ENCODE data around the gene SPATA32. TPM values are rescaled to one million over a fixed set of nuclear protein-coding genes. Genes with fewer than 3 reads are reported as not detected.

Gene SPATA32
- total RNA-seq, 4 donors from 2014 or later, result not detected

- no peak overlapping the region for H3K4me3 ChIP-seq
- DNase-seq, result peak in 1 of 2 donors; percentile 50
- intact Hi-C loops (cut with DNase I; ENCODE audit: low total_unique reads), result loop anchor here (5.0 kb wide), 1 partner anchor 161 kb away; no protein-coding TSS in a partner anchor
- no peaks in the 10 kb centered on the region for H3K36me3 ChIP-seq
- no peaks in the 10 kb centered on the region for H3K9me3 ChIP-seq
- H3K4me1 ChIP-seq, result peaks cover 0 to 6% of the 10 kb centered on the region in 2 donors
- H3K27ac ChIP-seq, result peak overlapping the region; percentile 5 to 58
- no peaks in the 10 kb centered on the region for H3K27me3 ChIP-seq
- no peak for TF ChIP-seq POLR2A (IDR thresholded peaks at IDR 0.05)
- no peak for TF ChIP-seq CTCF (IDR thresholded peaks at IDR 0.05)
Observed at GRCh38 chr17:45225964-45226530, 35.8 kb downstream of the SPATA32 start.

- intact Hi-C loops (cut with DNase I; ENCODE audit: low total_unique reads), result loop anchor here (5.0 kb wide), 1 partner anchor 162 kb away; no protein-coding TSS in a partner anchor
- Histone ChIP-seq H3K27me3 (no peaks in the 10 kb centered on the region), H3K27ac (no peak overlapping the region), H3K4me1 (peaks cover 0 to 6% of the 10 kb centered on the region in 2 donors), H3K4me3 (no peak overlapping the region), H3K9me3 (no peaks in the 10 kb centered on the region), H3K36me3 (no peaks in the 10 kb centered on the region)
- no peak for DNase-seq
- TF ChIP-seq CTCF (IDR thresholded peaks at IDR 0.05) (no peak), POLR2A (IDR thresholded peaks at IDR 0.05) (no peak)
Observed at GRCh38 chr17:45225051-45225700, 36.7 kb downstream of the SPATA32 start.

- Histone ChIP-seq H3K36me3 (no peaks in the 10 kb centered on the region), H3K4me1 (peaks cover 0 to 6% of the 10 kb centered on the region in 2 donors), H3K4me3 (no peak overlapping the region), H3K27me3 (no peaks in the 10 kb centered on the region), H3K27ac (no peak overlapping the region), H3K9me3 (no peaks in the 10 kb centered on the region)
- intact Hi-C loops (cut with DNase I; ENCODE audit: low total_unique reads), result loop anchor here (5.0 kb wide), 1 partner anchor 163 kb away; no protein-coding TSS in a partner anchor
- no peak for TF ChIP-seq CTCF (IDR thresholded peaks at IDR 0.05)
- DNase-seq, result no peak
Observed at GRCh38 chr17:45224671-45225050, 37.2 kb downstream of the SPATA32 start.

GRCh38 chr17:45223539-45224528 is 38.1 kb downstream of the SPATA32 start:
- no peak for DNase-seq
- Histone ChIP-seq H3K27me3 (no peaks in the 10 kb centered on the region), H3K36me3 (no peaks in the 10 kb centered on the region), H3K27ac (no peak overlapping the region), H3K4me3 (no peak overlapping the region), H3K9me3 (no peaks in the 10 kb centered on the region), H3K4me1 (peaks cover 0 to 6% of the 10 kb centered on the region in 2 donors)
- no peak for TF ChIP-seq CTCF (IDR thresholded peaks at IDR 0.05)
- no peak for TF ChIP-seq POLR2A (IDR thresholded peaks at IDR 0.05)
- intact Hi-C loops (cut with DNase I; ENCODE audit: low total_unique reads), result no loop called here

All from uterus (tissue), 4 donors.